ENCODE data around the gene DIS3L2.

Gene DIS3L2

GRCh38 chr2:232265329-232265728 is 303.8 kb downstream of the DIS3L2 start:
- no peaks in the 10 kb centered on the region for H3K9me3 ChIP-seq (ENCODE audit: severe bottlenecking)
- no peaks in the 10 kb centered on the region for H3K4me1 ChIP-seq (ENCODE audit: insufficient read depth, poor library complexity, severe bottlenecking)
- H3K4me3 ChIP-seq (ENCODE audit: severe bottlenecking), result no peak overlapping the region

DNA sequence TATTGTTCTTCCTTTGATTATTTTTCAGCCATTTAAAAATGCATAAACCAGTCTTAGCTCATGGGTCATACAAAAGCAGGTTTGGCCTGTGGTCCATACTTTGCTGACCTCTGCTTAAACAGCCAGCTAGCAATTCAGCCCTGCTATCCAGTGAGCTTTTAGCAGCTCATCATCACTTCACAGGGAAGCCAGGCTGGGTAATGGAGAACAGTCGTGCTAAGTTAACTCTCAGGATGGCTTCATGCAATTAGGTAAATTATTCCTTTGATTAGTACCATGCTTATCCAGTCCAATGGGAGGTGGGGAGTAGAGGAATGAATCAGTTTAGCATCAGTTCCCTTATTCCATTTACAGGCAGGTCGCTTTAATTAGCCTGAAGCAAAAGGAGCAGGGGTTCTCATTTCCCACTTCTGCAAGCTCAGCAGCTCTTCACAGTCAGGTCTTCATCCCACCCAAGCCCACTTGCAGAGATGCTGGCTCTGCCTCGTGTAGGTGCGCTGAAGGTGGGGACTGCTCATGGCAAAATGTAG is 307.2 kb downstream of the DIS3L2 start:
- no peak overlapping the region for H3K4me3 ChIP-seq (ENCODE audit: severe bottlenecking)
- ATAC-seq (ENCODE audit: low read depth) (no peak), DNase-seq (ENCODE audit: low spot score) (no peak)
- no peaks in the 10 kb centered on the region for H3K27me3 ChIP-seq (ENCODE audit: insufficient read depth, poor library complexity, severe bottlenecking)
- TF ChIP-seq CTCF (IDR thresholded peaks at IDR 0.05; ENCODE audit: poor library complexity, severe bottlenecking), result no peak
- H3K27ac ChIP-seq (ENCODE audit: poor library complexity, severe bottlenecking), result no peak overlapping the region
- no peaks in the 10 kb centered on the region for H3K9me3 ChIP-seq (ENCODE audit: severe bottlenecking)
- H3K36me3 ChIP-seq (ENCODE audit: low read depth), result peaks cover 5% of the 10 kb centered on the region; the same call in 1 of the 2 replicates
- no peaks in the 10 kb centered on the region for H3K4me1 ChIP-seq (ENCODE audit: insufficient read depth, poor library complexity, severe bottlenecking)

More at GRCh38 chr2:232265329-232265728, 303.8 kb downstream of the DIS3L2 start:
- Histone ChIP-seq H3K27ac (ENCODE audit: poor library complexity, severe bottlenecking) (no peak overlapping the region), H3K36me3 (ENCODE audit: low read depth) (peaks cover 8% of the 10 kb centered on the region; the same call in 1 of the 2 replicates), H3K27me3 (ENCODE audit: insufficient read depth, poor library complexity, severe bottlenecking) (no peaks in the 10 kb centered on the region)
- TF ChIP-seq CTCF (IDR thresholded peaks at IDR 0.05; ENCODE audit: poor library complexity, severe bottlenecking), result no peak
- no peak for DNase-seq (ENCODE audit: low spot score)
- no peak for ATAC-seq (ENCODE audit: low read depth)

- ATAC-seq (ENCODE audit: low read depth), result no peak
- H3K27me3 ChIP-seq (ENCODE audit: insufficient read depth, poor library complexity, severe bottlenecking), result no peaks in the 10 kb centered on the region
- no peak for TF ChIP-seq CTCF (IDR thresholded peaks at IDR 0.05; ENCODE audit: poor library complexity, severe bottlenecking)
- H3K4me3 ChIP-seq (ENCODE audit: severe bottlenecking), result no peak overlapping the region
- H3K27ac ChIP-seq (ENCODE audit: poor library complexity, severe bottlenecking), result no peak overlapping the region
- H3K36me3 ChIP-seq (ENCODE audit: low read depth), result no peaks in the 10 kb centered on the region; the same call in 1 of the 2 replicates
- H3K9me3 ChIP-seq (ENCODE audit: severe bottlenecking), result no peaks in the 10 kb centered on the region
- H3K4me1 ChIP-seq (ENCODE audit: insufficient read depth, poor library complexity, severe bottlenecking), result no peaks in the 10 kb centered on the region
- no peak for DNase-seq (ENCODE audit: low spot score)
Observed at GRCh38 chr2:232269867-232270266, 308.4 kb downstream of the DIS3L2 start.

DNA sequence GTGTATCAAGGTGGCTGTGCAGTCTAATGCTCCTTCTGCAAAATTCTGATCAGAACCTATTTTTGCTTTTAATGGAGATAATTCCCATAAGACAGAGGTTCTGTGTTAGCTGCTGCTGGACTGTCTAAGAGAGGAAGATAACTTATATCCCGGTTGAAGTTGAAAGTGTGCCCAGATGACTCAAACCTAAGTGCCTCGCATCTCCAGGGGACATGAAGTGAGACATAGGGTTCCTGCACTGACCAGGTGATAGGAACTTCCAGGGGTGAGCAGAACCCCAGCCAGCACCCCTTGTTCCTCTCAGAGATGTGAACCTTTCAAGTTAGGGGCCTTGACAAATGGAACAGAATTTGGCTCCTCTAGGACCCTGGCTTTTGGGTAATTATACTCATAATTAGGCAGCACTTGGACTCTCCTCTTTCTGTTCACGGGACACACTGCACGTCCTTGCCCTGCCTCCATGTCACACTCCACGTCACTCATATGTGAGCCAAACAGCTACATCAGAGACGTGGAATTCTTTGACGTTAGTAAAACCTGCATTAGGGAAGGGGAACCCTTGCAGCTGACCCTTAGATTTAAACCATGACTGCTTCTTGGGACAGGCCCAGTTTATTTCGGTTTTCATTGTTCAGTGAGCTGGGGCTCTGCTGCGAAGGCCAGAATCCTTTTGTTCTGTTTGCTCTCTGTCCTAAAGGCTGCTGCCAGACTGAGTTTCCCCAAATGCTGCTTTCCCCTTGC is 312.6 kb downstream of the DIS3L2 start:
- no peak overlapping the region for H3K4me3 ChIP-seq (ENCODE audit: severe bottlenecking)
- ATAC-seq (ENCODE audit: low read depth) (no peak), DNase-seq (ENCODE audit: low spot score) (no peak)
- no peak for TF ChIP-seq CTCF (IDR thresholded peaks at IDR 0.05; ENCODE audit: poor library complexity, severe bottlenecking)
- no peaks in the 10 kb centered on the region for H3K27me3 ChIP-seq (ENCODE audit: insufficient read depth, poor library complexity, severe bottlenecking)
- no peaks in the 10 kb centered on the region for H3K9me3 ChIP-seq (ENCODE audit: severe bottlenecking)
- no peak overlapping the region for H3K27ac ChIP-seq (ENCODE audit: poor library complexity, severe bottlenecking)
- H3K36me3 ChIP-seq (ENCODE audit: low read depth), result no peaks in the 10 kb centered on the region
- H3K4me1 ChIP-seq (ENCODE audit: insufficient read depth, poor library complexity, severe bottlenecking), result no peaks in the 10 kb centered on the region

DNA sequence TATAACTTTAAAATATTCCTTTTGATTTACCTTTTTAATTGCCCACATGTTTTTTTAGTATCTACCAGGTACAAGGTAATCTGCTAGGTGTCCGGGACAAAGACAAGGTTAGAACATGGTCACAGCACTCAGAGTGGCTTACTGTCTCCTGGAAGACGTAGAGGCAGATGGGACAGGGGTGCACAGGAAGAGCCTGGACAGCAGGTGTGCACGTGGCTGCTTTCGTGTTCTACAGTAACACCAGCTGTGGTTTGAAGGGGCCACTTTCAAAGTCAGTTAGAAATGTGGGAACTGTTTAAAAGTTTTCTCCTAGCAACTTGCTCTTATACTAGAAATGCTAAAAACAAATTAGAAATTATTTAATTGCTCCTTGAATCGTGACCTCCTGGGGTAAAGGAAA is 314.2 kb downstream of the DIS3L2 start:
- no peak for ATAC-seq (ENCODE audit: low read depth)
- no peak for TF ChIP-seq CTCF (IDR thresholded peaks at IDR 0.05; ENCODE audit: poor library complexity, severe bottlenecking)
- Histone ChIP-seq H3K4me3 (ENCODE audit: severe bottlenecking) (no peak overlapping the region), H3K9me3 (ENCODE audit: severe bottlenecking) (no peaks in the 10 kb centered on the region), H3K36me3 (ENCODE audit: low read depth) (0 out of 2 replicates have a peak, but pooled peaks cover 3% of the 10 kb centered on the region), H3K27me3 (ENCODE audit: insufficient read depth, poor library complexity, severe bottlenecking) (no peaks in the 10 kb centered on the region), H3K4me1 (ENCODE audit: insufficient read depth, poor library complexity, severe bottlenecking) (no peaks in the 10 kb centered on the region), H3K27ac (ENCODE audit: poor library complexity, severe bottlenecking) (no peak overlapping the region)
- DNase-seq (ENCODE audit: low spot score), result no peak
